Endothelial cell of umbilical vein (primary cell): ENCODE results near the gene ACTN1. TPM values are rescaled to one million over a fixed set of nuclear protein-coding genes. Genes with fewer than 3 reads are reported as not detected.

Source experiments
- BruUV-seq: library from RNA; stranded (reverse); fragments of 400-500 nt; replicated peaks from 2 replicates; lab custom pipeline; 2021; lab: Mats Ljungman, UMichigan
- CTCF ChIA-PET: fragments of 300-600, 350-600 bp; sonication (Branson Sonifier 250); formaldehyde crosslinking; loops from one replicate; lab custom pipeline; 2021; ENCODE audit warnings: antibody characterized with exemption, inconsistent platforms; lab: Charles Lee
- POLR2A ChIA-PET: fragments of 300-600, 350-600 bp; sonication (Branson Sonifier 250); formaldehyde crosslinking; loops from one replicate; lab custom pipeline; 2021; ENCODE audit warnings: antibody characterized with exemption, inconsistent platforms; lab: Charles Lee
- DNase-seq: peaks from one replicate; pipeline ENCODE4 v3.0.0-alpha.2; 2011; ENCODE audit warnings: low read depth, low spot score
- FAIRE-seq: peaks from 2 replicates; lab custom pipeline; 2011; peaks lifted over from hg19 to GRCh38; lab: Jason Lieb, UNC
- H2AFZ ChIP-seq: 2 replicates; pipeline ENCODE4 v1.6.0; 2012; ENCODE audit warnings: low read depth, low read length, control low read depth, inconsistent platforms
- H3K27ac ChIP-seq: 2 replicates; pipeline ENCODE4 v1.5.1; 2011; ENCODE audit warnings: low read depth, mild to moderate bottlenecking, control low read depth, low read length, moderate library complexity; ENCODE audit not compliant: insufficient read depth
- H3K27me3 ChIP-seq, 2 experiments: 2 replicates each; pipeline versions ENCODE4 v1.6.0 to v1.6.1; 2011; ENCODE audit warnings: low read length in 2 of 2, mixed read lengths in 1 of 2; ENCODE audit not compliant: control insufficient read depth in 2 of 2, insufficient read depth in 2 of 2
- H3K36me3 ChIP-seq, 2 experiments: 2 replicates in 1 of 2; 3 replicates in 1 of 2; pipeline ENCODE4 v1.5.1; 2011; ENCODE audit warnings: low read length in 2 of 2, mild to moderate bottlenecking in 1 of 2, moderate library complexity in 1 of 2; ENCODE audit not compliant: control insufficient read depth in 2 of 2, insufficient read depth in 2 of 2; ENCODE audit errors: extremely low read depth in 1 of 2
- H3K4me1 ChIP-seq: 3 replicates; pipeline ENCODE4 v1.5.1; 2011; ENCODE audit warnings: mild to moderate bottlenecking, low read length; ENCODE audit not compliant: control insufficient read depth, insufficient read depth; ENCODE audit errors: extremely low read depth
- H3K4me2 ChIP-seq: 2 replicates; pipeline ENCODE4 v1.6.1; 2011; ENCODE audit warnings: low read length, control low read depth, mixed read lengths; ENCODE audit not compliant: insufficient read depth
- H3K4me3 ChIP-seq, 3 experiments: fragments of 200-600 bp in 1 of 3; sonication (generic), shearing (Covaris generic) in 1 of 3; replicated peaks in 1 of 3; 2 replicates each; pipeline ENCODE4 v1.5.1; 2011 to 2016; ENCODE audit warnings: control low read depth in 3 of 3, low read length in 3 of 3, mild to moderate bottlenecking in 2 of 3, inconsistent platforms in 1 of 3, low read depth in 1 of 3, moderate library complexity in 1 of 3; ENCODE audit not compliant: insufficient read depth in 1 of 3
- H3K79me2 ChIP-seq: 2 replicates; pipeline ENCODE4 v1.6.0; 2012; ENCODE audit warnings: low read length, inconsistent platforms; ENCODE audit not compliant: control insufficient read depth, insufficient read depth
- H3K9ac ChIP-seq: replicated peaks from 2 replicates; pipeline ENCODE3; 2011; ENCODE audit warnings: low read length, control low read depth; ENCODE audit not compliant: insufficient read depth; ENCODE audit errors: extremely low read depth
- H3K9me1 ChIP-seq: replicated peaks from 3 replicates; pipeline ENCODE4 v1.6.0; 2011; ENCODE audit warnings: mild to moderate bottlenecking, low read length; ENCODE audit not compliant: control insufficient read depth, insufficient read depth; ENCODE audit errors: extremely low read depth
- H3K9me3 ChIP-seq: replicated peaks from 2 replicates; pipeline ENCODE4 v1.5.1; 2012; ENCODE audit warnings: low read length, inconsistent platforms; ENCODE audit not compliant: control insufficient read depth, insufficient read depth
- H4K20me1 ChIP-seq: replicated peaks from 2 replicates; pipeline ENCODE3; 2011; ENCODE audit warnings: mild to moderate bottlenecking, low read length; ENCODE audit not compliant: control insufficient read depth, insufficient read depth; ENCODE audit errors: extremely low read depth
- FOS ChIP-seq: IDR thresholded peaks from 2 replicates; pipeline ENCODE4 v1.6.1; 2011; ENCODE audit warnings: mild to moderate bottlenecking, low read length, moderate library complexity, borderline replicate concordance; ENCODE audit not compliant: insufficient read depth
- GATA2 ChIP-seq: IDR thresholded peaks from 2 replicates; pipeline ENCODE4 v1.7.0; 2011; ENCODE audit warnings: low read depth, mild to moderate bottlenecking, moderate library complexity, mixed read lengths, low read length; ENCODE audit not compliant: insufficient read length, insufficient read depth
- JUN ChIP-seq: IDR thresholded peaks from 2 replicates; pipeline ENCODE4 v1.6.1; 2011; ENCODE audit warnings: borderline replicate concordance, low read depth; ENCODE audit not compliant: insufficient read length, insufficient read depth
- MYC ChIP-seq: IDR thresholded peaks from one replicate; pipeline ENCODE4 v1.6.1; 2011; ENCODE audit warnings: mild to moderate bottlenecking, low read depth, low read length
- POLR2A ChIP-seq: IDR thresholded peaks from 2 replicates; pipeline ENCODE4 v1.6.1; 2012; ENCODE audit warnings: low read depth, mild to moderate bottlenecking, control low read depth, low read length
- POLR2AphosphoS5 ChIP-seq: IDR thresholded peaks from 2 replicates; pipeline ENCODE4 v1.6.1; 2012; ENCODE audit warnings: low read depth, mild to moderate bottlenecking, control low read depth, low read length, moderate library complexity; ENCODE audit not compliant: insufficient read depth
- dilution Hi-C: fragments of 300-500 bp; cut with MboI; formaldehyde crosslinking; loops from one replicate; pipeline ENCODE4 v1.15.0; 2019; ENCODE audit warnings: low sequenced_read_pairs; ENCODE audit not compliant: extremely low pct_ligation_motif_present
- intact Hi-C: fragments of 100-400 bp; cut with micrococcal nuclease; formaldehyde crosslinking; loops from one replicate; pipeline ENCODE4 v1.10.0; 2022
- polyA plus RNA-seq, 4 experiments: library from polyadenylated mRNA; depleted of rRNA in 3 of 4; stranded (reverse) in 3 of 4; unstranded in 1 of 4; fragments of >200 nt; gene quantifications; 2 replicates each; pipeline versions ENCODE4 v1.2.1 to v1.2.3, GENCODE V29; 2011 to 2012; ENCODE audit warnings: missing spikeins in 1 of 4
- total RNA-seq: library from RNA; stranded (reverse); gene quantifications from 2 replicates; pipeline ENCODE4 v1.2.3, GENCODE V29; 2021
- TF ChIP-seq, protein P1 (sequence below): IDR thresholded peaks from 2 replicates; pipeline ENCODE4 v1.6.1; 2011; ENCODE audit not compliant: insufficient read depth, insufficient read length
- TF ChIP-seq, protein P2 (sequence below), 2 donors: IDR thresholded peaks; 1 replicate in 1 of 2; 2 replicates in 1 of 2; pipeline ENCODE4 v1.5.1; 2011; ENCODE audit warnings: low read length in 2 of 2, mild to moderate bottlenecking in 2 of 2, moderate library complexity in 2 of 2, control low read depth in 1 of 2, inconsistent platforms in 1 of 2, low read depth in 1 of 2; ENCODE audit not compliant: insufficient read depth in 1 of 2; ENCODE audit errors: extremely low read depth in 1 of 2

ACTN1 gene
- total and polyA plus RNA-seq, 2 donors (not counting 3 experiments of a cell fraction or from before 2014, with no cell fraction given): 442 to 463 TPM

DNA sequence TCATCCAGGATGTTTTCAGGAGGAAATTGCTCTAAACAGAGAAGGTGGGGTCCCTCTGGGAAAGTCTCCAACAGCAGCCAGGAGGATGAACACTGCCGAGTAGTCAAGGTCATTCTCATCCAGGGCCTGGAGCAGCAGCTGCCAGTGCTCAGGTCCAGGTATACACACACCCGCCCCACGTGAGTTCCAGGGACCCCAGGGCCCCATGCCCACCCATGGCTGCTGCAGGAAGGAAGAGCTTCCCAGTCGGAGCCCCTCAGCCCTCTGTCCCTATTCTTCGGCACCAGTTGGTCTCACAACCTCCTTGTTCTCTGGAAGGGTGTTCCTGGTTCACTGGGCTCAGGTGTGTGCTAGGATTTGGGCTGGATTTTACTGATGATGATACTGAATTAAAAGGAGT is 72.7 kb downstream of the ACTN1 start:
- Histone ChIP-seq H3K9me3 (no peaks in the 10 kb centered on the region), H3K36me3 (peaks cover 61 to 68% of the 10 kb centered on the region in 2 experiments), H2AFZ (no peak overlapping the region), H3K27me3 (no peaks in the 10 kb centered on the region), H3K27ac (no peak overlapping the region), H3K4me3 (no peak overlapping the region), H3K4me2 (no peak overlapping the region), H3K9me1 (no peaks in the 10 kb centered on the region), H3K4me1 (no peaks in the 10 kb centered on the region), H3K79me2 (peaks cover 47% of the 10 kb centered on the region), H3K9ac (no peak overlapping the region), H4K20me1 (peaks cover 2% of the 10 kb centered on the region)
- DNase-seq (no peak), FAIRE-seq (no peak)
- POLR2A ChIA-PET: no interaction called here
- CTCF ChIA-PET: interaction anchor here (0.6 to 5.1 kb wide), 3 partner anchors 29 to 201 kb away, joined by 3 to 33 read pairs (median 4); no protein-coding TSS in a partner anchor
- no TSS peak for BruUV-seq
- dilution Hi-C loops (no loop called here), intact Hi-C loops (no loop called here)
- TF ChIP-seq MYC (no peak), JUN (no peak), POLR2A (no peak), FOS (no peak), GATA2 (no peak), POLR2AphosphoS5 (no peak)
- TF ChIP-seq, protein P1, sequence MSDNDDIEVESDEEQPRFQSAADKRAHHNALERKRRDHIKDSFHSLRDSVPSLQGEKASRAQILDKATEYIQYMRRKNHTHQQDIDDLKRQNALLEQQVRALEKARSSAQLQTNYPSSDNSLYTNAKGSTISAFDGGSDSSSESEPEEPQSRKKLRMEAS: no peak
- TF ChIP-seq, protein P2, sequence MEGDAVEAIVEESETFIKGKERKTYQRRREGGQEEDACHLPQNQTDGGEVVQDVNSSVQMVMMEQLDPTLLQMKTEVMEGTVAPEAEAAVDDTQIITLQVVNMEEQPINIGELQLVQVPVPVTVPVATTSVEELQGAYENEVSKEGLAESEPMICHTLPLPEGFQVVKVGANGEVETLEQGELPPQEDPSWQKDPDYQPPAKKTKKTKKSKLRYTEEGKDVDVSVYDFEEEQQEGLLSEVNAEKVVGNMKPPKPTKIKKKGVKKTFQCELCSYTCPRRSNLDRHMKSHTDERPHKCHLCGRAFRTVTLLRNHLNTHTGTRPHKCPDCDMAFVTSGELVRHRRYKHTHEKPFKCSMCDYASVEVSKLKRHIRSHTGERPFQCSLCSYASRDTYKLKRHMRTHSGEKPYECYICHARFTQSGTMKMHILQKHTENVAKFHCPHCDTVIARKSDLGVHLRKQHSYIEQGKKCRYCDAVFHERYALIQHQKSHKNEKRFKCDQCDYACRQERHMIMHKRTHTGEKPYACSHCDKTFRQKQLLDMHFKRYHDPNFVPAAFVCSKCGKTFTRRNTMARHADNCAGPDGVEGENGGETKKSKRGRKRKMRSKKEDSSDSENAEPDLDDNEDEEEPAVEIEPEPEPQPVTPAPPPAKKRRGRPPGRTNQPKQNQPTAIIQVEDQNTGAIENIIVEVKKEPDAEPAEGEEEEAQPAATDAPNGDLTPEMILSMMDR (IDR thresholded peaks at IDR 0.05; ENCODE audit: extremely low read depth in 1 of 2, insufficient read depth in 1 of 2, low read depth in 1 of 2, low read length in 2 of 2): no peak
